IMR-90 (cell line): Measurements from ENCODE around the gene ADAMTS14. TPM values are rescaled to one million over a fixed set of nuclear protein-coding genes. Genes with fewer than 3 reads are reported as not detected.

ENCODE experiments used
- ATAC-seq: fragments of 200-7000 bp; cut with Tn5 transposase; 2 replicates; pipeline ENCODE4 v1.9.1; 2020; ENCODE audit warnings: low read depth, mild to moderate bottlenecking, moderate library complexity
- BruUV-seq: library from RNA; stranded (reverse); fragments of 400-500 nt; replicated peaks from 2 replicates; lab custom pipeline; 2021; lab: Mats Ljungman, UMichigan
- CTCF ChIA-PET: fragments of 300-600 bp; formaldehyde crosslinking; extraction: SDS; loops from one replicate; lab custom pipeline; 2021; ENCODE audit warnings: antibody characterized with exemption; lab: Yijun Ruan, JAX
- POLR2A ChIA-PET: fragments of 300-600 bp; sonication (Branson Sonifier 250); formaldehyde crosslinking; loops from one replicate; lab custom pipeline; 2022; ENCODE audit warnings: antibody characterized with exemption; ENCODE audit not compliant: unreplicated experiment; lab: Charles Lee
- DNase-seq: peaks from one replicate; pipeline ENCODE4 v3.0.0; 2013
- H2AFZ ChIP-seq: replicated peaks from 2 replicates; pipeline ENCODE3; 2013; ENCODE audit warnings: low read length, mild to moderate bottlenecking; ENCODE audit not compliant: poor library complexity
- H2AK5ac ChIP-seq: 2 replicates; pipeline ENCODE4 v1.6.1; 2013; ENCODE audit warnings: low read depth, low read length, inconsistent platforms
- H2AK9ac ChIP-seq: replicated peaks from 2 replicates; pipeline ENCODE3; 2013; ENCODE audit warnings: mild to moderate bottlenecking, low read depth, low read length, moderate library complexity; ENCODE audit not compliant: poor library complexity
- H2BK120ac ChIP-seq: 2 replicates; pipeline ENCODE4 v1.6.1; 2013; ENCODE audit warnings: low read depth, low read length, inconsistent platforms
- H2BK15ac ChIP-seq: 3 replicates; pipeline ENCODE4 v1.6.1; 2013; ENCODE audit warnings: low read depth, low read length, inconsistent platforms
- H2BK20ac ChIP-seq: 2 replicates; pipeline ENCODE4 v1.6.1; 2013; ENCODE audit warnings: low read depth, mild to moderate bottlenecking, inconsistent platforms, low read length, moderate library complexity
- H2BK5ac ChIP-seq: 2 replicates; pipeline ENCODE4 v1.6.1; 2013; ENCODE audit warnings: mild to moderate bottlenecking, low read depth, low read length, inconsistent platforms; ENCODE audit not compliant: poor library complexity, severe bottlenecking
- H3K14ac ChIP-seq: replicated peaks from 2 replicates; pipeline ENCODE4 v1.6.1; 2013; ENCODE audit warnings: low read depth, low read length, inconsistent platforms
- H3K18ac ChIP-seq: 2 replicates; pipeline ENCODE4 v1.6.1; 2013; ENCODE audit warnings: low read depth, low read length, control low read depth
- H3K23ac ChIP-seq: 2 replicates; pipeline ENCODE4 v1.6.1; 2013; ENCODE audit warnings: low read depth, low read length, inconsistent platforms
- H3K27ac ChIP-seq: 2 replicates; pipeline ENCODE4 v1.5.1; 2013; ENCODE audit warnings: mild to moderate bottlenecking, control low read depth, low read length; ENCODE audit not compliant: insufficient read depth
- H3K27me3 ChIP-seq: 2 replicates; pipeline ENCODE4 v1.6.1; 2013; ENCODE audit warnings: low read length; ENCODE audit not compliant: control insufficient read depth, insufficient read depth
- H3K36me3 ChIP-seq: 2 replicates; pipeline ENCODE4 v1.6.1; 2013; ENCODE audit warnings: low read length, mixed read lengths; ENCODE audit not compliant: control insufficient read depth, insufficient read depth
- H3K4ac ChIP-seq: 2 replicates; pipeline ENCODE4 v1.6.1; 2013; ENCODE audit warnings: low read depth, low read length, inconsistent platforms
- H3K4me1 ChIP-seq: 2 replicates; pipeline ENCODE4 v1.6.1; 2013; ENCODE audit warnings: low read length, mixed read lengths; ENCODE audit not compliant: control insufficient read depth, insufficient read depth
- H3K4me2 ChIP-seq: 2 replicates; pipeline ENCODE4 v1.6.1; 2013; ENCODE audit warnings: low read depth, mild to moderate bottlenecking, control low read depth, low read length, moderate library complexity
- H3K4me3 ChIP-seq: 2 replicates; pipeline ENCODE4 v1.5.1; 2013; ENCODE audit warnings: low read depth, mild to moderate bottlenecking, control low read depth, low read length, moderate library complexity; ENCODE audit not compliant: insufficient read depth
- H3K56ac ChIP-seq: 2 replicates; pipeline ENCODE4 v1.6.1; 2013; ENCODE audit warnings: low read length, inconsistent platforms; ENCODE audit not compliant: insufficient read depth; ENCODE audit errors: extremely low read depth
- H3K79me1 ChIP-seq, 2 experiments: 2 replicates each; pipeline ENCODE4 v1.6.1; 2013; ENCODE audit warnings: low read length in 2 of 2, inconsistent platforms in 1 of 2, low read depth in 1 of 2
- H3K9ac ChIP-seq: 2 replicates; pipeline ENCODE4 v1.6.1; 2013; ENCODE audit warnings: low read depth, low read length, control low read depth
- H3K9me1 ChIP-seq: 2 replicates; pipeline ENCODE4 v1.6.1; 2013; ENCODE audit warnings: low read length, inconsistent platforms; ENCODE audit not compliant: insufficient read depth
- H3K9me3 ChIP-seq: 2 replicates; pipeline ENCODE4 v1.6.1; 2013; ENCODE audit warnings: low read length; ENCODE audit not compliant: control insufficient read depth, insufficient read depth
- H4K20me1 ChIP-seq: 2 replicates; pipeline ENCODE4 v1.6.1; 2013; ENCODE audit warnings: low read length, inconsistent platforms; ENCODE audit not compliant: insufficient read depth
- H4K5ac ChIP-seq: 2 replicates; pipeline ENCODE4 v1.6.1; 2013; ENCODE audit warnings: mild to moderate bottlenecking, low read depth, low read length, control low read depth
- H4K8ac ChIP-seq, 2 experiments: 2 replicates each; pipeline ENCODE4 v1.6.1; 2013; ENCODE audit warnings: low read depth in 2 of 2, low read length in 2 of 2, control low read depth in 1 of 2, inconsistent platforms in 1 of 2
- H4K91ac ChIP-seq: 2 replicates; pipeline ENCODE4 v1.6.1; 2013; ENCODE audit warnings: low read depth, low read length, inconsistent platforms; ENCODE audit not compliant: insufficient read depth
- BHLHE40 ChIP-seq: fragments of 150-350 bp; IDR thresholded peaks from 2 replicates; pipeline ENCODE4 v1.6.1; 2016; ENCODE audit warnings: mild to moderate bottlenecking, low read depth, low read length
- CHD1 ChIP-seq: IDR thresholded peaks from 2 replicates; pipeline ENCODE4 v1.6.1; 2012; ENCODE audit warnings: low read depth, low read length, improper control_type of control experiment
- ELK1 ChIP-seq: fragments of 150-350 bp; IDR thresholded peaks from 2 replicates; pipeline ENCODE4 v1.6.1; 2016; ENCODE audit warnings: low read depth, mild to moderate bottlenecking, low read length, moderate library complexity, borderline replicate concordance
- FOS ChIP-seq: fragments of 150-350 bp; IDR thresholded peaks from 2 replicates; pipeline ENCODE4 v1.6.1; 2016; ENCODE audit warnings: low read depth, low read length
- MAZ ChIP-seq: IDR thresholded peaks from 2 replicates; pipeline ENCODE4 v1.6.1; 2012; ENCODE audit warnings: low read depth, mild to moderate bottlenecking, low read length, improper control_type of control experiment, moderate library complexity, borderline replicate concordance
- MXI1 ChIP-seq: IDR thresholded peaks from 2 replicates; pipeline ENCODE4 v1.6.1; 2012; ENCODE audit warnings: low read depth, mild to moderate bottlenecking, low read length, moderate library complexity, borderline replicate concordance
- NFE2L2 ChIP-seq: fragments of 150-350 bp; IDR thresholded peaks from 2 replicates; pipeline ENCODE4 v1.6.1; 2016; ENCODE audit warnings: low read depth, mild to moderate bottlenecking, low read length
- POLR2A ChIP-seq: IDR thresholded peaks from 2 replicates; pipeline ENCODE4 v1.6.1; 2012; ENCODE audit warnings: mild to moderate bottlenecking, low read depth, low read length
- RAD21 ChIP-seq: IDR thresholded peaks from 2 replicates; pipeline ENCODE4 v1.6.1; 2012; ENCODE audit warnings: low read length, improper control_type of control experiment
- RCOR1 ChIP-seq: IDR thresholded peaks from 2 replicates; pipeline ENCODE4 v1.6.1; 2012; ENCODE audit warnings: mild to moderate bottlenecking, low read length, improper control_type of control experiment; ENCODE audit not compliant: insufficient replicate concordance
- RFX5 ChIP-seq: IDR thresholded peaks from 2 replicates; pipeline ENCODE4 v1.8.0; 2012; ENCODE audit warnings: low read depth, mild to moderate bottlenecking, low read length, moderate library complexity
- SMC3 ChIP-seq: fragments of 150-350 bp; IDR thresholded peaks from 2 replicates; pipeline ENCODE4 v1.6.1; 2016; ENCODE audit warnings: low read depth, mild to moderate bottlenecking, antibody characterized with exemption, low read length, moderate library complexity
- WGBS, 2 experiments: methylation state at CpG; one replicate each; pipeline versions ENCODE4 v1.1.5 to v1.1.7; 2013; ENCODE audit warnings: missing lambda C conversion rate in 2 of 2; ENCODE audit not compliant: insufficient read length in 1 of 2; ENCODE audit errors: extremely low coverage in 2 of 2; 5-methylcytosine and 5-hydroxymethylcytosine counted together
- dilution Hi-C: fragments of 300-500 bp; cut with HindIII; formaldehyde crosslinking; loops from one replicate; pipeline ENCODE4 v1.14.3; 2018; ENCODE audit warnings: low sequenced_read_pairs; ENCODE audit not compliant: unreplicated experiment
- in situ Hi-C: fragments of 300-500 bp; cut with MboI; formaldehyde crosslinking; loops from 3 replicates; pipeline ENCODE4 v1.14.3; 2019; ENCODE audit warnings: low sequenced_read_pairs, inconsistent platforms, mixed read lengths
- intact Hi-C: fragments of 100-400 bp; cut with micrococcal nuclease; formaldehyde crosslinking; loops from 2 replicates; pipeline ENCODE4 v1.10.0; 2022
- polyA plus RNA-seq, 3 experiments: library from polyadenylated mRNA; depleted of rRNA; stranded (reverse); fragments of >200 nt; gene quantifications; 2 replicates each; pipeline ENCODE4 v1.2.3, GENCODE V29; 2012; ENCODE audit warnings: low replicate concordance in 1 of 3
- total RNA-seq: library from RNA; depleted of rRNA; stranded (reverse); fragments of >200 nt; gene quantifications from 2 replicates; pipeline ENCODE4 v1.2.3, GENCODE V29; 2012
- TF ChIP-seq, protein P1 (sequence below): conservative IDR thresholded peaks from 2 replicates; pipeline ENCODE4 v1.5.1; 2012; ENCODE audit warnings: mild to moderate bottlenecking, low read depth, low read length, improper control_type of control experiment
- TF ChIP-seq, protein P2 (sequence below): fragments of 150-350 bp; IDR thresholded peaks from 2 replicates; pipeline ENCODE4 v1.6.1; 2017; ENCODE audit warnings: mild to moderate bottlenecking, antibody characterized with exemption, low read length, low read depth

ADAMTS14 gene
- total and polyA plus RNA-seq, 2 of the 4 experiments (the other 2 are of a cell fraction): under 0.01 to 0.31 TPM

GRCh38 chr10:70661623-70662361, 10.5 kb upstream of the ADAMTS14 start:
- Histone ChIP-seq H3K4me1 (peaks cover 22% of the 10 kb centered on the region), H2AK5ac (peak overlapping the region; percentile 86; the same call in 1 of the 2 replicates), H2BK120ac (peak overlapping the region; percentile 78), H3K9ac (no peak overlapping the region), H3K4ac (peak overlapping the region; percentile 88), H4K20me1 (no peaks in the 10 kb centered on the region), H3K27me3 (no peaks in the 10 kb centered on the region), H3K79me1 (no peaks in the 10 kb centered on the region), H3K23ac (0 out of 2 replicates have a peak overlapping the region, but pooled peaks have one; percentile 34), H2AK9ac (no peak overlapping the region), H3K27ac (peak overlapping the region; percentile 72; the same call in 1 of the 2 replicates), H3K18ac (peak overlapping the region; percentile 74; the same call in 1 of the 2 replicates), H4K8ac (peak overlapping the region in 1 of 2 experiments; percentile 79; a peak in 2 of 4 replicates), H3K4me3 (no peak overlapping the region), H2BK15ac (peak overlapping the region; percentile 62; the same call in 1 of the 3 replicates), H2AFZ (peak overlapping the region; percentile 39), H3K9me3 (0 out of 2 replicates have a peak, but pooled peaks cover 4% of the 10 kb centered on the region), H3K36me3 (no peaks in the 10 kb centered on the region), H3K4me2 (peak overlapping the region; percentile 14; the same call in 1 of the 2 replicates), H3K14ac (peak overlapping the region; percentile 14; the same call in 1 of the 2 replicates), H2BK20ac (peak overlapping the region; percentile 50), H3K56ac (no peak overlapping the region), H4K91ac (peak overlapping the region; percentile 61), H4K5ac (peak overlapping the region; percentile 46; the same call in 1 of the 2 replicates), H3K9me1 (peaks cover 20% of the 10 kb centered on the region), H2BK5ac (no peak overlapping the region)
- intact Hi-C loops (no loop called here), in situ Hi-C loops (no loop called here), dilution Hi-C loops (no loop called here)
- 46% methylated on average over 4 of the region's 11 CpGs; no CpG with 5 or more reads in 1 of the 2 experiments for WGBS, 2 experiments
- no peak for DNase-seq
- no peak for ATAC-seq
- POLR2A ChIA-PET: no interaction called here
- no TSS peak for BruUV-seq
- CTCF ChIA-PET: no interaction called here
- TF ChIP-seq RFX5: no peak
- TF ChIP-seq CHD1: no peak
- TF ChIP-seq RCOR1: no peak
- TF ChIP-seq FOS: no peak
- no peak for TF ChIP-seq ELK1
- TF ChIP-seq NFE2L2: no peak
- TF ChIP-seq RAD21: no peak
- no peak for TF ChIP-seq MAZ
- TF ChIP-seq BHLHE40: no peak
- TF ChIP-seq, protein P1, sequence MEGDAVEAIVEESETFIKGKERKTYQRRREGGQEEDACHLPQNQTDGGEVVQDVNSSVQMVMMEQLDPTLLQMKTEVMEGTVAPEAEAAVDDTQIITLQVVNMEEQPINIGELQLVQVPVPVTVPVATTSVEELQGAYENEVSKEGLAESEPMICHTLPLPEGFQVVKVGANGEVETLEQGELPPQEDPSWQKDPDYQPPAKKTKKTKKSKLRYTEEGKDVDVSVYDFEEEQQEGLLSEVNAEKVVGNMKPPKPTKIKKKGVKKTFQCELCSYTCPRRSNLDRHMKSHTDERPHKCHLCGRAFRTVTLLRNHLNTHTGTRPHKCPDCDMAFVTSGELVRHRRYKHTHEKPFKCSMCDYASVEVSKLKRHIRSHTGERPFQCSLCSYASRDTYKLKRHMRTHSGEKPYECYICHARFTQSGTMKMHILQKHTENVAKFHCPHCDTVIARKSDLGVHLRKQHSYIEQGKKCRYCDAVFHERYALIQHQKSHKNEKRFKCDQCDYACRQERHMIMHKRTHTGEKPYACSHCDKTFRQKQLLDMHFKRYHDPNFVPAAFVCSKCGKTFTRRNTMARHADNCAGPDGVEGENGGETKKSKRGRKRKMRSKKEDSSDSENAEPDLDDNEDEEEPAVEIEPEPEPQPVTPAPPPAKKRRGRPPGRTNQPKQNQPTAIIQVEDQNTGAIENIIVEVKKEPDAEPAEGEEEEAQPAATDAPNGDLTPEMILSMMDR: no peak
- TF ChIP-seq POLR2A: no peak
- TF ChIP-seq MXI1: no peak
- no peak for TF ChIP-seq SMC3
- TF ChIP-seq, protein P2, sequence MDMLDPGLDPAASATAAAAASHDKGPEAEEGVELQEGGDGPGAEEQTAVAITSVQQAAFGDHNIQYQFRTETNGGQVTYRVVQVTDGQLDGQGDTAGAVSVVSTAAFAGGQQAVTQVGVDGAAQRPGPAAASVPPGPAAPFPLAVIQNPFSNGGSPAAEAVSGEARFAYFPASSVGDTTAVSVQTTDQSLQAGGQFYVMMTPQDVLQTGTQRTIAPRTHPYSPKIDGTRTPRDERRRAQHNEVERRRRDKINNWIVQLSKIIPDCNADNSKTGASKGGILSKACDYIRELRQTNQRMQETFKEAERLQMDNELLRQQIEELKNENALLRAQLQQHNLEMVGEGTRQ: no peak
